GM12878 (cell line): ENCODE results near the gene AMN. TPM values are rescaled to one million over a fixed set of nuclear protein-coding genes. Genes with fewer than 3 reads are reported as not detected.

ENCODE experiments used
- ATAC-seq: fragments of 200-7000 bp; cut with Tn5 transposase; 3 replicates; pipeline ENCODE4 v1.9.1; 2020; ENCODE audit warnings: mild to moderate bottlenecking, moderate library complexity
- BruUV-seq: library from RNA; stranded (reverse); fragments of 400-500 nt; replicated peaks from 2 replicates; lab custom pipeline; 2021; lab: Mats Ljungman, UMichigan
- CTCF ChIA-PET: fragments of 300-600 bp; sonication (Branson Sonifier 250); formaldehyde crosslinking; extraction: SDS; loops from one replicate; lab custom pipeline; 2021; ENCODE audit warnings: inconsistent platforms; lab: Yijun Ruan, JAX
- POLR2A ChIA-PET: fragments of 350-600 bp; formaldehyde crosslinking; extraction: SDS; loops from one replicate; lab custom pipeline; 2021; ENCODE audit warnings: inconsistent platforms; lab: Charles Lee
- RAD21 ChIA-PET: fragments of 300-600 bp; sonication (Branson Sonifier 250); formaldehyde crosslinking; loops from one replicate; lab custom pipeline; 2023; ENCODE audit warnings: antibody characterized with exemption; ENCODE audit not compliant: unreplicated experiment; lab: Charles Lee
- SMC1A ChIA-PET: fragments of 300-600 bp; sonication (Branson Sonifier 250); formaldehyde crosslinking; loops from one replicate; lab custom pipeline; 2023; ENCODE audit not compliant: unreplicated experiment, uncharacterized antibody; lab: Charles Lee
- DNase-seq: peaks from one replicate; pipeline ENCODE4 v3.0.0-alpha.2; 2011; ENCODE audit warnings: low read depth, low spot score
- FAIRE-seq: peaks from 3 replicates; lab custom pipeline; 2011; peaks lifted over from hg19 to GRCh38; lab: Jason Lieb, UNC
- H2AFZ ChIP-seq: 2 replicates; pipeline ENCODE4 v1.6.0; 2011; ENCODE audit warnings: low read depth, low read length, control low read depth; ENCODE audit not compliant: control insufficient read depth
- H3K27ac ChIP-seq: 2 replicates; pipeline ENCODE4 v1.5.1; 2011; ENCODE audit warnings: control low read depth; ENCODE audit not compliant: control insufficient read depth, insufficient read depth
- H3K27me3 ChIP-seq, 2 experiments: replicated peaks in 1 of 2; 2 replicates each; pipeline versions ENCODE4 v1.6.0 to v1.6.1; 2011; ENCODE audit warnings: low read length in 1 of 2; ENCODE audit not compliant: control insufficient read depth in 2 of 2, insufficient read depth in 2 of 2
- H3K36me3 ChIP-seq, 2 experiments: 2 replicates each; pipeline ENCODE4 v1.5.1; 2011; ENCODE audit warnings: low read length in 1 of 2; ENCODE audit not compliant: control insufficient read depth in 2 of 2, insufficient read depth in 2 of 2
- H3K4me1 ChIP-seq: 2 replicates; pipeline ENCODE4 v1.6.1; 2011; ENCODE audit warnings: mild to moderate bottlenecking, low read length, moderate library complexity, mixed read lengths; ENCODE audit not compliant: control insufficient read depth, insufficient read depth
- H3K4me2 ChIP-seq: 2 replicates; pipeline ENCODE4 v1.6.0; 2011; ENCODE audit warnings: control low read depth; ENCODE audit not compliant: control insufficient read depth, insufficient read depth
- H3K4me3 ChIP-seq: fragments of 200-600 bp; sonication (generic); 2 replicates; pipeline ENCODE4 v1.5.1; 2016
- H3K79me2 ChIP-seq: 2 replicates; pipeline ENCODE4 v1.6.0; 2011; ENCODE audit warnings: low read length; ENCODE audit not compliant: control insufficient read depth, insufficient read depth
- H3K9ac ChIP-seq: 2 replicates; pipeline ENCODE4 v1.8.0; 2011; ENCODE audit warnings: low read length, control low read depth, mixed read lengths; ENCODE audit not compliant: control insufficient read depth, insufficient read depth
- H3K9me3 ChIP-seq: replicated peaks from 3 replicates; pipeline ENCODE4 v1.5.1; 2011; ENCODE audit warnings: mild to moderate bottlenecking, low read length; ENCODE audit not compliant: control insufficient read depth, insufficient read depth
- H4K20me1 ChIP-seq: 2 replicates; pipeline ENCODE4 v1.6.0; 2011; ENCODE audit not compliant: control insufficient read depth, insufficient read depth
- BHLHE40 ChIP-seq, 2 experiments: fragments of 450-650 bp in 1 of 2; IDR thresholded peaks; 2 replicates each; pipeline ENCODE4 v1.6.1; 2011 to 2017; ENCODE audit warnings: low read depth in 2 of 2, borderline replicate concordance in 1 of 2, improper control_type of control experiment in 1 of 2, low read length in 1 of 2, mild to moderate bottlenecking in 1 of 2
- CHD4 ChIP-seq: fragments of 200-600 bp; sonication (generic); IDR thresholded peaks from 2 replicates; pipeline ENCODE4 v1.6.1; 2016; ENCODE audit warnings: mild to moderate bottlenecking
- E2F4 ChIP-seq: IDR thresholded peaks from 2 replicates; pipeline ENCODE4 v1.6.1; 2012; ENCODE audit warnings: low read depth, low read length, improper control_type of control experiment
- ELK1 ChIP-seq: IDR thresholded peaks from 2 replicates; pipeline ENCODE4 v1.6.1; 2012; ENCODE audit warnings: low read depth, low read length, improper control_type of control experiment
- IRF4 ChIP-seq: IDR thresholded peaks from 2 replicates; pipeline ENCODE4 v1.6.1; 2011; ENCODE audit warnings: low read depth, low read length
- MEF2A ChIP-seq: IDR thresholded peaks from 2 replicates; pipeline ENCODE4 v1.6.1; 2011; ENCODE audit warnings: low read depth, mild to moderate bottlenecking, low read length, moderate library complexity; ENCODE audit not compliant: insufficient read depth
- MYB ChIP-seq: fragments of 150-350 bp; IDR thresholded peaks from 2 replicates; pipeline ENCODE4 v1.6.1; 2014; ENCODE audit warnings: mild to moderate bottlenecking, low read depth, low read length, borderline replicate concordance
- NR2C1 ChIP-seq: fragments of 450-650 bp; IDR thresholded peaks from 2 replicates; pipeline ENCODE4 v1.6.1; 2017; ENCODE audit warnings: antibody characterized with exemption, mild to moderate bottlenecking, moderate library complexity
- RAD21 ChIP-seq: IDR thresholded peaks from 2 replicates; pipeline ENCODE4 v1.6.1; 2011; ENCODE audit warnings: mild to moderate bottlenecking, low read depth, low read length, moderate library complexity; ENCODE audit not compliant: insufficient read depth
- USF1 ChIP-seq: IDR thresholded peaks from 2 replicates; pipeline ENCODE4 v1.6.1; 2011; ENCODE audit warnings: borderline replicate concordance, low read depth, mild to moderate bottlenecking, moderate library complexity, mixed read lengths, low read length; ENCODE audit not compliant: insufficient read depth; ENCODE audit errors: extremely low read length
- YY1 ChIP-seq: IDR thresholded peaks from 2 replicates; pipeline ENCODE4 v1.6.1; 2011; ENCODE audit warnings: low read depth, mild to moderate bottlenecking, low read length
- ZNF24 ChIP-seq: fragments of 450-650 bp; IDR thresholded peaks from 2 replicates; pipeline ENCODE4 v1.6.1; 2017; ENCODE audit warnings: antibody characterized with exemption, mild to moderate bottlenecking
- ZSCAN29 ChIP-seq: fragments of 450-650 bp; IDR thresholded peaks from 2 replicates; pipeline ENCODE4 v1.6.1; 2017; ENCODE audit warnings: mild to moderate bottlenecking, moderate library complexity
- ZZZ3 ChIP-seq: IDR thresholded peaks from 2 replicates; pipeline ENCODE4 v1.6.1; 2011; ENCODE audit warnings: low read depth; ENCODE audit not compliant: control insufficient read depth, insufficient read length
- WGBS: methylation state at CpG from one replicate; pipeline ENCODE4 v1.1.6; 2016; ENCODE audit warnings: low lambda C conversion rate; ENCODE audit not compliant: insufficient replicate concordance, insufficient coverage; ENCODE audit errors: missing lambda C conversion rate; 5-methylcytosine and 5-hydroxymethylcytosine counted together
- in situ Hi-C: fragments of 300-500 bp; cut with MboI; formaldehyde crosslinking; loops from 9 replicates; pipeline ENCODE4 v1.14.3; 2018; ENCODE audit warnings: mixed read lengths
- intact Hi-C: fragments of 100-400 bp; cut with micrococcal nuclease; formaldehyde crosslinking; loops from one replicate; pipeline ENCODE4 v1.14.2; 2022; ENCODE audit not compliant: unreplicated experiment
- polyA plus RNA-seq, 11 experiments: library from polyadenylated mRNA; depleted of rRNA in 4 of 11; unstranded in 6 of 11; stranded (reverse) in 5 of 11; fragments of >200 nt; fragmentation: Nextera tagmentation in 4 of 11; fragmentation: Illumina TruSeq in 1 of 11; extraction: Ambion mirVana in 4 of 11; extraction: Trizol in 1 of 11; gene quantifications; 1 replicate in 1 of 11; 2 replicates in 10 of 11; pipeline versions ENCODE4 v1.2.1 to v1.2.3, GENCODE V29; 2011 to 2016; ENCODE audit warnings: inconsistent platforms in 2 of 11, missing spikeins in 2 of 11, low read depth in 1 of 11
- total RNA-seq, 4 experiments: library from RNA; depleted of rRNA in 3 of 4; stranded (reverse); fragments of >200 nt in 3 of 4; fragmentation: Illumina TruSeq in 1 of 4; extraction: Trizol in 1 of 4; gene quantifications; 2 replicates each; pipeline versions ENCODE4 v1.2.1 to v1.2.3, GENCODE V29; 2013 to 2021

Gene AMN
- total and polyA plus RNA-seq, 10 of the 15 experiments (the other 5 are each of a cell fraction or from before 2014, with no cell fraction given): 0.03 to 0.33 (median 0.11) TPM; not detected in 6

- POLR2A ChIA-PET: no interaction called here
- Histone ChIP-seq H3K4me3 (no peak overlapping the region), H3K27me3 (no peaks in the 10 kb centered on the region), H3K27ac (no peak overlapping the region), H3K4me1 (no peaks in the 10 kb centered on the region), H3K9ac (no peak overlapping the region)
- ATAC-seq: no peak
- RAD21 ChIA-PET: no interaction called here
- in situ Hi-C loops (no loop called here), intact Hi-C loops (no loop called here)
- SMC1A ChIA-PET: no interaction called here
- CTCF ChIA-PET: no interaction called here
- BruUV-seq: TSS peak; percentile 30
- TF ChIP-seq MYB: no peak
- no peak for TF ChIP-seq RAD21
- no peak for TF ChIP-seq NR2C1
- TF ChIP-seq IRF4: no peak
- no peak for TF ChIP-seq E2F4
- TF ChIP-seq BHLHE40 (IDR thresholded peaks at IDR 0.05; ENCODE audit: borderline replicate concordance in 1 of 2, low read depth in 2 of 2, low read length in 1 of 2): no peak
- no peak for TF ChIP-seq USF1
- no peak for TF ChIP-seq CHD4
- no peak for TF ChIP-seq YY1
- no peak for TF ChIP-seq ZNF24
- TF ChIP-seq ZSCAN29: no peak
- no peak for TF ChIP-seq MEF2A
- no peak for TF ChIP-seq ZZZ3
- no peak for TF ChIP-seq ELK1
- TF ChIP-seq, all 136 proteins: peak for 0
- FAIRE-seq: no peak
- Histone ChIP-seq H4K20me1 (no peaks in the 10 kb centered on the region), H3K4me2 (no peak overlapping the region), H3K36me3 (peaks cover 19 to 23% of the 10 kb centered on the region in 2 experiments), H2AFZ (no peak overlapping the region), H3K9me3 (no peaks in the 10 kb centered on the region), H3K79me2 (no peaks in the 10 kb centered on the region)
- 52% methylated on average over 8 of the region's 8 CpGs for WGBS
- DNase-seq: no peak
These were observed 55.0 kb downstream of the AMN start for GRCh38 chr14:102977475-102977874.
